A549 (cell line): Measurements from ENCODE around the gene SLC25A41.

Experiments
- CTCF ChIP-seq: fragments of >200 bp; sonication (Bioruptor Twin); formaldehyde crosslinking; IDR thresholded peaks from 3 replicates; pipeline ENCODE4 v1.5.1; 2016
- KDM5A ChIP-seq: fragments of 200-600 bp; sonication (generic); IDR thresholded peaks from 2 replicates; pipeline ENCODE4 v1.6.1; 2016; ENCODE audit warnings: antibody characterized with exemption, mild to moderate bottlenecking
- USF2 ChIP-seq: fragments of 450-650 bp; IDR thresholded peaks from 2 replicates; pipeline ENCODE4 v1.6.1; 2014; ENCODE audit warnings: antibody characterized with exemption

GRCh38 chr19:6458695-6459261, 25.2 kb upstream of the SLC25A41 start:
- no peak for TF ChIP-seq USF2
- no peak for TF ChIP-seq CTCF
- TF ChIP-seq KDM5A: no peak
